K562 (cell line): Measurements from ENCODE around the gene ISM1. TPM values are rescaled to one million over a fixed set of nuclear protein-coding genes. Genes with fewer than 3 reads are reported as not detected.

Experiments used
- ATAC-seq: fragments of 200-7000 bp; cut with Tn5 transposase; 3 replicates; pipeline ENCODE4 v1.9.1; 2020; ENCODE audit warnings: moderate library complexity
- BruUV-seq: library from RNA; stranded (reverse); fragments of 400-500 nt; replicated peaks from 2 replicates; lab custom pipeline; 2021; lab: Mats Ljungman, UMichigan
- CTCF ChIA-PET: fragments of 300-600 bp; formaldehyde crosslinking; extraction: SDS; loops from one replicate; lab custom pipeline; 2021; ENCODE audit warnings: low intra/inter-chr PET ratio; lab: Yijun Ruan, JAX
- POLR2A ChIA-PET: fragments of 300-600, 350-650 bp; sonication (Branson Sonifier 250); formaldehyde crosslinking; extraction: SDS; loops from one replicate; lab custom pipeline; 2021; ENCODE audit warnings: antibody characterized with exemption, inconsistent platforms; lab: Yijun Ruan, JAX
- DNase-seq, 4 experiments: peaks; one replicate each; pipeline versions ENCODE4 v3.0.0 to v3.0.0-alpha.2; 2011 to 2018; ENCODE audit warnings: low spot score in 3 of 4, mixed read lengths in 3 of 4; ENCODE audit errors: extremely low read depth in 1 of 4
- FAIRE-seq: peaks from 2 replicates; lab custom pipeline; 2011; peaks lifted over from hg19 to GRCh38; lab: Jason Lieb, UNC
- H2AFZ ChIP-seq: 2 replicates; pipeline ENCODE4 v1.6.0; 2011; ENCODE audit warnings: low read depth, low read length, control low read depth, inconsistent platforms
- H3K27ac ChIP-seq: fragments of 200-600 bp; 3 replicates; pipeline ENCODE4 v1.8.0; 2011; ENCODE audit warnings: low read depth, mild to moderate bottlenecking, control low read depth, inconsistent platforms, low read length, moderate library complexity, mixed read lengths; ENCODE audit errors: extremely low read depth
- H3K27me3 ChIP-seq, 2 experiments: fragments of 300-600 bp in 1 of 2; 2 replicates in 1 of 2; 3 replicates in 1 of 2; pipeline versions ENCODE4 v1.6.0 to v1.8.0; 2011; ENCODE audit warnings: inconsistent platforms in 2 of 2, low read length in 2 of 2, mild to moderate bottlenecking in 1 of 2, mixed read lengths in 1 of 2, moderate library complexity in 1 of 2; ENCODE audit not compliant: control insufficient read depth in 2 of 2, insufficient read depth in 2 of 2
- H3K36me3 ChIP-seq: fragments of 300-600 bp; 3 replicates; pipeline ENCODE4 v1.8.0; 2011; ENCODE audit warnings: mild to moderate bottlenecking, low read length, inconsistent platforms; ENCODE audit not compliant: control insufficient read depth, insufficient read depth
- H3K4me1 ChIP-seq, 2 experiments: fragments of 200-600 bp in 1 of 2; replicated peaks in 1 of 2; 2 replicates in 1 of 2; 3 replicates in 1 of 2; pipeline versions ENCODE4 v1.5.1 to v1.8.0; 2011; ENCODE audit warnings: inconsistent platforms in 2 of 2, low read length in 2 of 2, mild to moderate bottlenecking in 1 of 2, mixed read lengths in 1 of 2, moderate library complexity in 1 of 2; ENCODE audit not compliant: control insufficient read depth in 2 of 2, insufficient read depth in 2 of 2
- H3K4me2 ChIP-seq: 2 replicates; pipeline ENCODE4 v1.6.1; 2011; ENCODE audit warnings: low read length, control low read depth, inconsistent platforms, mixed read lengths; ENCODE audit not compliant: insufficient read depth
- H3K4me3 ChIP-seq: fragments of 200-600 bp; sonication (generic), shearing (Covaris generic); 2 replicates; pipeline ENCODE4 v1.5.1; 2016; ENCODE audit warnings: control low read depth, inconsistent platforms
- H3K79me2 ChIP-seq: fragments of 200-600 bp; 3 replicates; pipeline ENCODE4 v1.8.0; 2011; ENCODE audit warnings: low read length, inconsistent platforms; ENCODE audit not compliant: control insufficient read depth, insufficient read depth
- H3K9ac ChIP-seq, 2 experiments: 2 replicates each; pipeline versions ENCODE4 v1.6.0 to v1.6.1; 2011; ENCODE audit warnings: low read depth in 2 of 2, low read length in 2 of 2, control low read depth in 1 of 2, inconsistent platforms in 1 of 2, mild to moderate bottlenecking in 1 of 2, mixed read lengths in 1 of 2; ENCODE audit not compliant: insufficient read depth in 1 of 2
- H3K9me1 ChIP-seq: one replicate; pipeline ENCODE4 v1.6.0; 2011; ENCODE audit warnings: inconsistent platforms, mild to moderate bottlenecking, low read length, moderate library complexity; ENCODE audit not compliant: control insufficient read depth, insufficient read depth
- H3K9me3 ChIP-seq: replicated peaks from 2 replicates; pipeline ENCODE4 v1.5.1; 2011; ENCODE audit warnings: low read depth, low read length, inconsistent platforms; ENCODE audit not compliant: control insufficient read depth, insufficient read depth
- H4K20me1 ChIP-seq: replicated peaks from 2 replicates; pipeline ENCODE4 v1.6.1; 2011; ENCODE audit warnings: low read length, inconsistent platforms, mixed read lengths; ENCODE audit not compliant: control insufficient read depth, insufficient read depth
- CHD1 ChIP-seq: fragments of 200-600 bp; sonication (generic); IDR thresholded peaks from one replicate; pipeline ENCODE4 v1.6.1; 2012; ENCODE audit warnings: mild to moderate bottlenecking, moderate library complexity, low read length, inconsistent platforms
- IRF2 ChIP-seq: sonication (generic); formaldehyde crosslinking; IDR thresholded peaks from 2 replicates; pipeline ENCODE4 v1.8.1; 2022; ENCODE audit warnings: mild to moderate bottlenecking, missing genetic modification reagents
- RREB1 ChIP-seq: fragments of 250-450 bp; sonication (Bioruptor Pico); IDR thresholded peaks from 2 replicates; pipeline ENCODE4 v1.4.0; 2020
- SRF ChIP-seq, 2 experiments: fragments of 250-450, 450-650 bp in 1 of 2; sonication (Bioruptor Pico) in 1 of 2; sonication (generic) in 1 of 2; formaldehyde crosslinking; IDR thresholded peaks; 2 replicates each; pipeline versions ENCODE4 v1.5.0 to v1.5.1; 2020 to 2022; ENCODE audit warnings: mild to moderate bottlenecking in 1 of 2, missing genetic modification reagents in 1 of 2
- TCF3 ChIP-seq: sonication (generic); formaldehyde crosslinking; IDR thresholded peaks from 2 replicates; pipeline ENCODE4 v1.4.0; 2020; ENCODE audit warnings: mild to moderate bottlenecking, missing genetic modification reagents
- ZBTB1 ChIP-seq: sonication (generic); formaldehyde crosslinking; IDR thresholded peaks from 2 replicates; pipeline ENCODE4 v1.8.1; 2023; ENCODE audit warnings: missing genetic modification reagents, low read depth, mild to moderate bottlenecking, borderline replicate concordance
- WGBS: fragments of 100-300 bp; shearing (Covaris generic); methylation state at CpG from one replicate; pipeline ENCODE4 v1.1.6; 2016; ENCODE audit warnings: low coverage, mixed read lengths; ENCODE audit not compliant: insufficient coverage; ENCODE audit errors: missing lambda C conversion rate; 5-methylcytosine and 5-hydroxymethylcytosine counted together
- in situ Hi-C: fragments of 300-500 bp; cut with MboI; formaldehyde crosslinking; loops from 4 replicates; pipeline ENCODE4 v1.15.0; 2018; ENCODE audit warnings: inconsistent platforms, mixed read lengths
- intact Hi-C: fragments of 100-400 bp; cut with micrococcal nuclease; formaldehyde crosslinking; loops from 2 replicates; pipeline ENCODE4 v1.14.2; 2022
- polyA plus RNA-seq, 8 experiments: library from polyadenylated mRNA; depleted of rRNA in 4 of 8; stranded (reverse) in 5 of 8; unstranded in 3 of 8; fragments of >200 nt; fragmentation: Nextera tagmentation in 2 of 8; fragmentation: Illumina TruSeq in 1 of 8; extraction: Ambion mirVana in 2 of 8; extraction: Trizol in 1 of 8; gene quantifications; 2 replicates each; pipeline versions ENCODE4 v1.2.1 to v1.2.3, GENCODE V29; 2011 to 2014; ENCODE audit warnings: inconsistent platforms in 1 of 8, missing spikeins in 1 of 8
- total RNA-seq, 7 experiments: library from RNA; depleted of rRNA in 6 of 7; stranded (reverse); fragments of >200 nt in 6 of 7; fragmentation: Illumina TruSeq in 2 of 7; extraction: Trizol in 2 of 7; gene quantifications; 2 replicates each; pipeline versions ENCODE4 v1.2.1 to v1.2.3, GENCODE V29; 2011 to 2021; ENCODE audit warnings: low replicate concordance in 1 of 7

The ISM1 gene
- total and polyA plus RNA-seq, 9 of the 15 experiments (the other 6 are each of a cell fraction or from before 2014, with no cell fraction given) = not detected

DNA sequence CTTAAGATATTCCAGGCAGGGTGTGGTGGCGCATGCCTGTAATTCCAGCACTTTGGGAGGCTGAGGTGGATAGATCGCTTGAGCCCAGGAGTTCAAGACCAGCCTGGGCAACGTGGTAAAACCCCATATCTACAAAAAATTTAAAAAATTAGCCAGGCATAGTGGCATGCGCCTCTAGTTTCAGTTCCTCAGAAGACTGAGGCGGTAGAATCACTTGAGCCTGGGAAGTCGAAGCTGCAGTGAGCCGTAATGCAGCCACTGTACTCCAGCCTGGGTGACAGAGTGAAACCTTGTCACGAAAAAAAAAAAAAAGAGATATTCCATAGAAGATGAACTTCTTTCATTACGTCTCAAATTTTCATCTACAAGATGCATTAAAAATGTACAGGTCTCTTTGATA is 46.7 kb upstream of the ISM1 start (continued):
- TF ChIP-seq RREB1 (CRISPR knock-in tag) = no peak
- TF ChIP-seq TCF3 (CRISPR knock-in tag) = no peak

DNA sequence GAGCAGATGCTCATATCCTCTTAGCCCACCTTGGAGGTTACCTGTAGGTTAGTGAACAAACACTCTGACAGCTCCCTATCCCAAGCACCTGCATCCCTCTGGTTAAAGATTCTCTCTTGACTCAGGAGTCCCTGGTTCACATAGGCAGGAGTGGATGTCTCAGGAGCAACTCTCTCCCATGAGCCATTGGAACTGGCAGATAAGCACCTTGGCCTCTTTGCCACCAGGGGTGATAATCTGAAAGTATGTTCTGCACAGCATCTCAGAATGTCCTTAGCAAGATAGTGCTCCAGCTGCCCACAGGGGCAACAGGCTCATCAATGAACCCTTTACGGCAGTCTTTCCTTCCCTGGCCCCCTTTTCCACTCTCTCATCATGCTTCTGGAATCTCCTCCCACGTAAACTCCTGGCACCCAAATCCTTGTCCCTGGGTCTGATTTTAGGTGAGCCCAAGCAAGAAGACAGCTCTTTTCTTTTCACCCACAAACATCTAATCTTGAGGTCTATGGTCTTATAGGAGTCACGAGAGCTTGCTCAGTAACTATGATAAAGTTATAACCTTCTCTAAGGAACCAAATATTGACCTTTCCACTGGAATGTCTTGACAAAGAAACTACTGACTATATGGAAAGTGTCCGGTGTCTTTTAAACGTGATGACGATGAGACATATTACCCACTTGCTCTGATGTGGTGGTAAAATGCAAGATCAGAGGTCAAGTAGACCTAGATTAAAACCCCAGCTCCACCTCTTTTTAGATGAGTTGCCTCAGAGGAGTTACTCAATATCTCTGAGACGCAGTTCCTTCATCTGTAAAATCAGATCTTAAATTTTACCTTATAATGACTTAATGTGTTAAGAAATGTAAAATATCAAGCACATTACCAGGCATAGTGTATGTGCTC is 39.8 kb upstream of the ISM1 start:
- no TSS peak for BruUV-seq
- intact Hi-C loops = no loop called here
- ATAC-seq = no peak
- H3K9me3 ChIP-seq = no peaks in the 10 kb centered on the region
- no peak overlapping the region for H3K9ac ChIP-seq
- POLR2A ChIA-PET = no interaction called here
- in situ Hi-C loops = no loop called here
- no peaks in the 10 kb centered on the region for H3K36me3 ChIP-seq
- H3K4me1 ChIP-seq = no peaks in the 10 kb centered on the region
- no peak overlapping the region for H3K4me3 ChIP-seq
- no peak for DNase-seq
- no peaks in the 10 kb centered on the region for H3K79me2 ChIP-seq
- FAIRE-seq = no peak
- TF ChIP-seq IRF2 = no peak
- TF ChIP-seq ZBTB1 (CRISPR knock-in tag) = no peak
- no peak for TF ChIP-seq SRF (CRISPR knock-in tag; IDR thresholded peaks at IDR 0.05)
- TF ChIP-seq CHD1 = no peak
- no peak overlapping the region for H3K4me2 ChIP-seq
- WGBS = 2% methylated on average over 7 of the region's 7 CpGs
- no peaks in the 10 kb centered on the region for H3K9me1 ChIP-seq
- H2AFZ ChIP-seq = no peak overlapping the region
- H3K27ac ChIP-seq = no peak overlapping the region
- no peaks in the 10 kb centered on the region for H4K20me1 ChIP-seq
- no peaks in the 10 kb centered on the region for H3K27me3 ChIP-seq
- CTCF ChIA-PET = no interaction called here
